Caco-2 (cell line): ENCODE data around the gene SMARCA4. TPM values are rescaled to one million over a fixed set of nuclear protein-coding genes. Genes with fewer than 3 reads are reported as not detected.

Source experiments
- BruUV-seq: library from RNA; stranded (reverse); fragments of 400-500 nt; replicated peaks from 2 replicates; lab custom pipeline; 2021; lab: Mats Ljungman, UMichigan
- CTCF ChIA-PET: fragments of 300-600 bp; sonication (Branson Sonifier 250); formaldehyde crosslinking; loops from one replicate; lab custom pipeline; 2022; ENCODE audit warnings: antibody characterized with exemption; lab: Charles Lee
- POLR2A ChIA-PET: fragments of 300-600 bp; sonication (Branson Sonifier 250); formaldehyde crosslinking; loops from one replicate; lab custom pipeline; 2022; ENCODE audit warnings: antibody characterized with exemption; lab: Charles Lee
- DNase-seq, 2 experiments: peaks; one replicate each; pipeline versions ENCODE4 v3.0.0 to v3.0.0-alpha.2; 2020 to 2022
- H3K27me3 ChIP-seq: replicated peaks from 2 replicates; pipeline ENCODE4 v1.6.0; 2011; ENCODE audit warnings: low read length; ENCODE audit not compliant: control insufficient read depth, insufficient read depth
- H3K36me3 ChIP-seq: 2 replicates; pipeline ENCODE4 v1.5.1; 2011; ENCODE audit warnings: low read length; ENCODE audit not compliant: control insufficient read depth, insufficient read depth
- H3K4me1 ChIP-seq: fragments of 250-450 bp; sonication (Bioruptor Pico); 2 replicates; pipeline ENCODE4 v1.5.1; 2020; ENCODE audit warnings: mild to moderate bottlenecking
- H3K4me3 ChIP-seq: 2 replicates; pipeline ENCODE4 v1.5.1; 2011; ENCODE audit warnings: low read depth, mild to moderate bottlenecking, control low read depth, low read length
- H3K9me3 ChIP-seq: fragments of 250-450 bp; sonication (Bioruptor Pico); 2 replicates; pipeline ENCODE4 v1.5.1; 2020; ENCODE audit warnings: mild to moderate bottlenecking, moderate library complexity
- H3K27ac Mint-ChIP-seq: one replicate; pipeline ENCODE4 v1.8.0; 2022; ENCODE audit warnings: mixed read lengths; ENCODE audit not compliant: unreplicated experiment
- H3K27me3 Mint-ChIP-seq: one replicate; pipeline ENCODE4 v1.8.0; 2022; ENCODE audit warnings: mixed read lengths; ENCODE audit not compliant: insufficient read depth, unreplicated experiment
- H3K36me3 Mint-ChIP-seq: one replicate; pipeline ENCODE4 v1.8.0; 2022; ENCODE audit warnings: mild to moderate bottlenecking, mixed read lengths; ENCODE audit not compliant: insufficient read depth, unreplicated experiment
- H3K4me1 Mint-ChIP-seq: one replicate; pipeline ENCODE4 v1.8.0; 2022; ENCODE audit warnings: low read depth, mixed read lengths; ENCODE audit not compliant: unreplicated experiment
- H3K4me3 Mint-ChIP-seq: one replicate; pipeline ENCODE4 v1.8.0; 2022; ENCODE audit warnings: mild to moderate bottlenecking, moderate library complexity, mixed read lengths; ENCODE audit not compliant: unreplicated experiment
- H3K9me3 Mint-ChIP-seq: one replicate; pipeline ENCODE4 v1.8.0; 2022; ENCODE audit warnings: mixed read lengths; ENCODE audit not compliant: unreplicated experiment
- CTCF ChIP-seq, 2 experiments: fragments of 200-600 bp in 1 of 2; IDR thresholded peaks; 1 replicate in 1 of 2; 2 replicates in 1 of 2; pipeline versions ENCODE4 v1.5.1 to v1.8.0; 2011 to 2022; ENCODE audit warnings: antibody characterized with exemption in 1 of 2, control low read depth in 1 of 2, inconsistent platforms in 1 of 2, low read depth in 1 of 2, low read length in 1 of 2, mild to moderate bottlenecking in 1 of 2, moderate library complexity in 1 of 2; ENCODE audit not compliant: insufficient read depth in 1 of 2, severe bottlenecking in 1 of 2, unreplicated experiment in 1 of 2
- intact Hi-C: fragments of 100-400 bp; cut with micrococcal nuclease; formaldehyde crosslinking; loops from one replicate; pipeline ENCODE4 v1.10.0; 2022; ENCODE audit not compliant: unreplicated experiment
- total RNA-seq: library from RNA; stranded (reverse); gene quantifications from 2 replicates; pipeline ENCODE4 v1.2.3, GENCODE V29; 2022

Gene SMARCA4
- total RNA-seq, 1 experiment from 2014 or later = 171 TPM

- H3K36me3 Mint-ChIP-seq = peaks cover 70% of the 10 kb centered on the region
- Histone ChIP-seq H3K9me3 (no peaks in the 10 kb centered on the region), H3K27me3 (no peaks in the 10 kb centered on the region), H3K4me1 (no peaks in the 10 kb centered on the region), H3K4me3 (no peak overlapping the region), H3K36me3 (peaks cover 3% of the 10 kb centered on the region; the same call in 1 of the 2 replicates)
- ChIA-PET POLR2A (no interaction called here), CTCF (interaction anchor here (0.6 to 1.3 kb wide), 2 partner anchors 28 to 557 kb away, joined by 3 to 5 read pairs; no protein-coding TSS in a partner anchor)
- H3K4me3 Mint-ChIP-seq = no peak overlapping the region
- intact Hi-C loops = no loop called here
- no peaks in the 10 kb centered on the region for H3K9me3 Mint-ChIP-seq
- no peak for DNase-seq
- no peaks in the 10 kb centered on the region for H3K4me1 Mint-ChIP-seq
- BruUV-seq = no TSS peak
- H3K27ac Mint-ChIP-seq = no peak overlapping the region
- no peak for TF ChIP-seq CTCF (IDR thresholded peaks at IDR 0.05; ENCODE audit: insufficient read depth in 1 of 2, low read depth in 1 of 2, low read length in 1 of 2, severe bottlenecking in 1 of 2, unreplicated experiment in 1 of 2)
- H3K27me3 Mint-ChIP-seq = no peaks in the 10 kb centered on the region
Measured at GRCh38 chr19:11063434-11063833, 102.6 kb downstream of the SMARCA4 start.

- H3K27me3 Mint-ChIP-seq = peaks cover 2% of the 10 kb centered on the region
- H3K4me3 Mint-ChIP-seq = no peak overlapping the region
- intact Hi-C loops = no loop called here
- Histone ChIP-seq H3K4me1 (no peaks in the 10 kb centered on the region), H3K9me3 (no peaks in the 10 kb centered on the region), H3K27me3 (no peaks in the 10 kb centered on the region), H3K36me3 (peaks cover 2% of the 10 kb centered on the region; the same call in 1 of the 2 replicates), H3K4me3 (no peak overlapping the region)
- CTCF ChIA-PET = no interaction called here
- no peak overlapping the region for H3K27ac Mint-ChIP-seq
- peaks cover 71% of the 10 kb centered on the region for H3K36me3 Mint-ChIP-seq
- TF ChIP-seq CTCF (IDR thresholded peaks at IDR 0.05; ENCODE audit: insufficient read depth in 1 of 2, low read depth in 1 of 2, low read length in 1 of 2, severe bottlenecking in 1 of 2, unreplicated experiment in 1 of 2) = no peak
- DNase-seq = no peak
- no peaks in the 10 kb centered on the region for H3K4me1 Mint-ChIP-seq
- no peaks in the 10 kb centered on the region for H3K9me3 Mint-ChIP-seq
- BruUV-seq = no TSS peak
- POLR2A ChIA-PET = no interaction called here
Measured at GRCh38 chr19:11064831-11065303, 104.0 kb downstream of the SMARCA4 start.

- no TSS peak for BruUV-seq
- intact Hi-C loops = no loop called here
- no peaks in the 10 kb centered on the region for H3K4me1 ChIP-seq
- Mint-ChIP-seq H3K9me3 (no peaks in the 10 kb centered on the region), H3K27ac (no peak overlapping the region), H3K4me1 (no peaks in the 10 kb centered on the region), H3K27me3 (peaks cover 2% of the 10 kb centered on the region), H3K4me3 (no peak overlapping the region), H3K36me3 (peaks cover 59% of the 10 kb centered on the region)
- POLR2A ChIA-PET = no interaction called here
- no peak for TF ChIP-seq CTCF (IDR thresholded peaks at IDR 0.05; ENCODE audit: insufficient read depth in 1 of 2, low read depth in 1 of 2, low read length in 1 of 2, severe bottlenecking in 1 of 2, unreplicated experiment in 1 of 2)
- no peaks in the 10 kb centered on the region for H3K9me3 ChIP-seq
- CTCF ChIA-PET = interaction anchor here (1.2 kb wide), 1 partner anchor 31 kb away, joined by 3 read pairs; no protein-coding TSS in a partner anchor
- no peaks in the 10 kb centered on the region for H3K27me3 ChIP-seq
- peaks cover 2% of the 10 kb centered on the region; the same call in 1 of the 2 replicates for H3K36me3 ChIP-seq
- no peak for DNase-seq
- H3K4me3 ChIP-seq = no peak overlapping the region
Measured at GRCh38 chr19:11066326-11066725, 105.5 kb downstream of the SMARCA4 start.
